Right cardiac atrium (tissue), 5 donors: ENCODE results near the gene RTN4RL1. TPM values are rescaled to one million over a fixed set of nuclear protein-coding genes. Genes with fewer than 3 reads are reported as not detected.

Experiments used
- ATAC-seq, 2 donors: fragments of 200-7000 bp; cut with Tn5 transposase; one replicate each; pipeline versions ENCODE4 v1.8.0 to v1.9.1; 2020; ENCODE audit warnings: moderate library complexity in 2 of 2, mild to moderate bottlenecking in 1 of 2
- DNase-seq, 3 donors: peaks; one replicate each; pipeline ENCODE4 v3.0.0-alpha.2; 2020
- H3K27ac ChIP-seq: one replicate; pipeline ENCODE4 v1.5.1; 2013; ENCODE audit warnings: mild to moderate bottlenecking, low read length, control low read depth, moderate library complexity
- H3K27me3 ChIP-seq: one replicate; pipeline ENCODE4 v1.6.1; 2013; ENCODE audit not compliant: control insufficient read depth, insufficient read depth
- H3K4me1 ChIP-seq: one replicate; pipeline ENCODE4 v1.6.1; 2013; ENCODE audit warnings: low read length; ENCODE audit not compliant: control insufficient read depth, insufficient read depth
- H3K4me3 ChIP-seq: one replicate; pipeline ENCODE4 v1.5.1; 2013; ENCODE audit warnings: low read length, control low read depth
- H3K9me3 ChIP-seq: one replicate; pipeline ENCODE4 v1.6.1; 2013; ENCODE audit warnings: low read length; ENCODE audit not compliant: control insufficient read depth
- WGBS: extraction: QIAGEN DNeasy Blood & Tissue Kit; methylation state at CpG from one replicate; pipeline ENCODE4 v1.1.7; 2013; 5-methylcytosine and 5-hydroxymethylcytosine counted together
- intact Hi-C, 4 donors: fragments of 100-400 bp; cut with DNase I; formaldehyde crosslinking; loops; one replicate each; pipeline versions ENCODE4 v1.11.0 to v1.14.0; 2022 to 2023
- polyA plus RNA-seq: library from polyadenylated mRNA; stranded (reverse); fragments of 200-250 nt; gene quantifications from one replicate; pipeline ENCODE4 v1.2.3, GENCODE V29; 2013
- total RNA-seq, 4 donors: library from RNA; stranded (reverse); fragmentation: NEBNext Ultra II Directional; extraction: Animal tissue kit (Norgen Biotek cat#: 25700); gene quantifications; one replicate each; pipeline ENCODE4 v1.2.1, GENCODE V29; 2021
- donor health status: healthy with polysubstance abuse.
- donor health status: DM: no; HTN: yes; CAD: no.
- donor health status: DM: no; HTN: no; CAD: no.
- donor health status: DM: no; HTN: yes; CAD: no; lungs with severe emphysema.
- donor health status: DM: yes; HTN: yes; CAD: no.

Gene RTN4RL1
- total and polyA plus RNA-seq, 5 donors, result 3.9 to 5.7 (median 4.4) TPM

GRCh38 chr17:1942666-1943435 is 82.3 kb downstream of the RTN4RL1 start:
- intact Hi-C loops, result no loop called here
- ATAC-seq (no peak), DNase-seq (peak in 1 of 3 donors; percentile 40)
- H3K4me1 ChIP-seq, result no peaks in the 10 kb centered on the region
- H3K27ac ChIP-seq, result no peak overlapping the region
- no peaks in the 10 kb centered on the region for H3K9me3 ChIP-seq
- no peak overlapping the region for H3K4me3 ChIP-seq
- H3K27me3 ChIP-seq, result no peaks in the 10 kb centered on the region
- WGBS, result 87% methylated on average over 21 of the region's 21 CpGs

- DNase-seq, result peak in 1 of 3 donors; percentile 44
- Histone ChIP-seq H3K4me3 (no peak overlapping the region), H3K9me3 (no peaks in the 10 kb centered on the region), H3K27ac (no peak overlapping the region), H3K4me1 (no peaks in the 10 kb centered on the region), H3K27me3 (no peaks in the 10 kb centered on the region)
- 71% methylated on average over 7 of the region's 7 CpGs for WGBS
- ATAC-seq, result no peak
- intact Hi-C loops, result no loop called here
Observed at GRCh38 chr17:1942066-1942365, 83.1 kb downstream of the RTN4RL1 start.

- intact Hi-C loops, result no loop called here
- ATAC-seq (no peak), DNase-seq (peak in 1 of 3 donors; percentile 53)
- Histone ChIP-seq H3K9me3 (no peaks in the 10 kb centered on the region), H3K27ac (no peak overlapping the region), H3K27me3 (no peaks in the 10 kb centered on the region), H3K4me3 (no peak overlapping the region), H3K4me1 (no peaks in the 10 kb centered on the region)
- 60% methylated on average over 23 of the region's 23 CpGs for WGBS
Observed at GRCh38 chr17:1941272-1942065, 83.7 kb downstream of the RTN4RL1 start.

- intact Hi-C loops, result no loop called here
- ATAC-seq (no peak), DNase-seq (no peak)
Observed at GRCh38 chr17:1940810-1941185, 84.3 kb downstream of the RTN4RL1 start.

GRCh38 chr17:1939981-1940809 is 84.9 kb downstream of the RTN4RL1 start:
- DNase-seq (peak; percentile 56 to 82 (median 82)), ATAC-seq (peak; percentile 31 to 65)
- Histone ChIP-seq H3K4me3 (no peak overlapping the region), H3K9me3 (no peaks in the 10 kb centered on the region), H3K27me3 (no peaks in the 10 kb centered on the region), H3K4me1 (no peaks in the 10 kb centered on the region), H3K27ac (peak overlapping the region; percentile 20)
- intact Hi-C loops, result no loop called here
- 55% methylated on average over 27 of the region's 27 CpGs for WGBS

More at GRCh38 chr17:1940810-1941185, 84.3 kb downstream of the RTN4RL1 start:
- H3K4me3 ChIP-seq, result no peak overlapping the region
- H3K27ac ChIP-seq, result no peak overlapping the region
- WGBS, result 71% methylated on average over 10 of the region's 10 CpGs
- no peaks in the 10 kb centered on the region for H3K4me1 ChIP-seq
- H3K27me3 ChIP-seq, result no peaks in the 10 kb centered on the region
- no peaks in the 10 kb centered on the region for H3K9me3 ChIP-seq

- ATAC-seq (no peak), DNase-seq (peak in 1 of 3 donors; percentile 49)
- Histone ChIP-seq H3K27me3 (no peaks in the 10 kb centered on the region), H3K9me3 (no peaks in the 10 kb centered on the region), H3K4me1 (no peaks in the 10 kb centered on the region), H3K4me3 (no peak overlapping the region), H3K27ac (no peak overlapping the region)
- intact Hi-C loops, result no loop called here
- 95% methylated on average over 25 of the region's 25 CpGs for whole genome bisulfite sequencing
Observed at GRCh38 chr17:1937461-1937860, 87.7 kb downstream of the RTN4RL1 start.

GRCh38 chr17:1936766-1937165 is 88.4 kb downstream of the RTN4RL1 start:
- DNase-seq (peak in 1 of 3 donors; percentile 48), ATAC-seq (no peak)
- H3K27me3 ChIP-seq, result no peaks in the 10 kb centered on the region
- intact Hi-C loops, result no loop called here
- no peaks in the 10 kb centered on the region for H3K4me1 ChIP-seq
- no peaks in the 10 kb centered on the region for H3K9me3 ChIP-seq
- 89% methylated on average over 28 of the region's 28 CpGs for WGBS
- H3K27ac ChIP-seq, result no peak overlapping the region
- no peak overlapping the region for H3K4me3 ChIP-seq

GRCh38 chr17:1934901-1935300 is 90.2 kb downstream of the RTN4RL1 start:
- DNase-seq (peak in 1 of 3 donors; percentile 47), ATAC-seq (no peak)
- Histone ChIP-seq H3K9me3 (no peaks in the 10 kb centered on the region), H3K27ac (no peak overlapping the region), H3K4me1 (no peaks in the 10 kb centered on the region), H3K4me3 (no peak overlapping the region), H3K27me3 (no peaks in the 10 kb centered on the region)
- WGBS, result 70% methylated on average over 17 of the region's 17 CpGs
- intact Hi-C loops, result no loop called here

- DNase-seq (peak in 1 of 3 donors; percentile 53), ATAC-seq (no peak)
- WGBS, result 86% methylated on average over 27 of the region's 27 CpGs
- H3K9me3 ChIP-seq, result no peaks in the 10 kb centered on the region
- H3K27me3 ChIP-seq, result no peaks in the 10 kb centered on the region
- H3K4me3 ChIP-seq, result no peak overlapping the region
- H3K27ac ChIP-seq, result no peak overlapping the region
- H3K4me1 ChIP-seq, result no peaks in the 10 kb centered on the region
- intact Hi-C loops, result no loop called here
Observed at GRCh38 chr17:1933875-1934715, 91.0 kb downstream of the RTN4RL1 start.

- intact Hi-C loops, result no loop called here
- DNase-seq, result peak; percentile 40 to 81 (median 72)
- Histone ChIP-seq H3K9me3 (no peaks in the 10 kb centered on the region), H3K27ac (peak overlapping the region; percentile 14), H3K4me1 (no peaks in the 10 kb centered on the region), H3K27me3 (no peaks in the 10 kb centered on the region), H3K4me3 (no peak overlapping the region)
- WGBS, result 35% methylated on average over 27 of the region's 27 CpGs
- ATAC-seq, result peak; percentile 49 to 51
Observed at GRCh38 chr17:1931844-1932579, 93.1 kb downstream of the RTN4RL1 start.
